ELR (cell line): ENCODE measurements around the gene HELZ.
A peak's percentile ranks its signal among the peaks of the same experiment; 100 is the strongest.
"Not testable (repeated sequence)": the region's sequence is repeated elsewhere in the genome, so short reads cannot be mapped to it uniquely, and the experiment has no call there.

Experiments
- DNase-seq: peaks from one replicate; pipeline ENCODE4 v3.0.0-alpha.2; 2015; ENCODE audit warnings: low read depth

HELZ gene

GRCh38 chr17:67245073-67245693 lies at the start of gene HELZ:
Gene HELZ, minus strand, starts transcription at chr17:67245196. Its CDS starts 26,392 bp downstream, at chr17:67218804.
- peak; percentile 94 for DNase-seq

GRCh38 chr17:67293251-67294203 lies 48.5 kb upstream of the HELZ start:
- DNase-seq: peak; percentile 49

- DNase-seq: no peak
Observed at GRCh38 chr17:67290711-67291291, 45.8 kb upstream of the HELZ start.

GRCh38 chr17:67290244-67290643 lies 45.2 kb upstream of the HELZ start:
- no peak for DNase-seq

GRCh38 chr17:67289181-67289876 lies 44.3 kb upstream of the HELZ start:
- DNase-seq: peak; percentile 18

GRCh38 chr17:67286826-67287225 lies 41.8 kb upstream of the HELZ start:
- DNase-seq: not testable (repeated sequence)

GRCh38 chr17:67285360-67285759 lies 40.4 kb upstream of the HELZ start:
- peak; percentile 34 for DNase-seq

GRCh38 chr17:67283731-67284516 lies 38.9 kb upstream of the HELZ start:
- DNase-seq: no peak

GRCh38 chr17:67281743-67282142 lies 36.7 kb upstream of the HELZ start:
- DNase-seq: no peak

- no peak for DNase-seq
Observed at GRCh38 chr17:67281053-67281452, 36.1 kb upstream of the HELZ start.

- DNase-seq: no peak
Observed at GRCh38 chr17:67280279-67280678, 35.3 kb upstream of the HELZ start.

- no peak for DNase-seq
Observed at GRCh38 chr17:67279115-67279514, 34.1 kb upstream of the HELZ start.

- no peak for DNase-seq
Observed at GRCh38 chr17:67278363-67278762, 33.4 kb upstream of the HELZ start.

- no peak for DNase-seq
Observed at GRCh38 chr17:67276075-67276474, 31.1 kb upstream of the HELZ start.

GRCh38 chr17:67274466-67274865 lies 29.5 kb upstream of the HELZ start:
- no peak for DNase-seq

GRCh38 chr17:67273900-67274299 lies 28.9 kb upstream of the HELZ start:
- no peak for DNase-seq

GRCh38 chr17:67272312-67273047 lies 27.5 kb upstream of the HELZ start:
- DNase-seq: no peak

GRCh38 chr17:67271187-67271586 lies 26.2 kb upstream of the HELZ start:
- DNase-seq: not testable (repeated sequence)

GRCh38 chr17:67270416-67270815 lies 25.4 kb upstream of the HELZ start:
- no peak for DNase-seq

GRCh38 chr17:67266496-67266895 lies 21.5 kb upstream of the HELZ start:
- no peak for DNase-seq
